SK-N-MC (cell line): ENCODE results near the gene PTN.
"Not testable (repeated sequence)": the region's sequence is repeated elsewhere in the genome, so short reads cannot be mapped to it uniquely, and the experiment has no call there.

Experiments used
- DNase-seq: peaks from one replicate; pipeline ENCODE4 v3.0.0-alpha.2; 2011; ENCODE audit warnings: low read depth, low spot score
- H3K27ac ChIP-seq: fragments of 200-600 bp; sonication (generic); 2 replicates; pipeline ENCODE4 v1.5.1; 2016; ENCODE audit warnings: mixed run types
- H3K36me3 ChIP-seq: fragments of 200-600 bp; sonication (generic); 2 replicates; pipeline ENCODE4 v1.6.1; 2017; ENCODE audit warnings: antibody characterized with exemption, low read length, mixed read lengths; ENCODE audit not compliant: insufficient read depth
- H3K4me3 ChIP-seq: fragments of 200-600 bp; sonication (generic); 2 replicates; pipeline ENCODE4 v1.5.1; 2016
- H3K9ac ChIP-seq: fragments of 200-600 bp; sonication (generic); 2 replicates; pipeline ENCODE4 v1.8.0; 2017; ENCODE audit warnings: mixed run types, mixed read lengths; ENCODE audit not compliant: insufficient read length
- H3K9me3 ChIP-seq: fragments of 200-600 bp; sonication (generic); 2 replicates; pipeline ENCODE4 v1.6.1; 2017; ENCODE audit warnings: low read depth, mild to moderate bottlenecking, antibody characterized with exemption, low read length, moderate library complexity, mixed read lengths
- EZH2 ChIP-seq: fragments of 200-600 bp; sonication (generic); IDR thresholded peaks from one replicate; pipeline ENCODE4 v1.6.1; 2017; ENCODE audit warnings: antibody characterized with exemption
- FOXP2 ChIP-seq: optimal IDR thresholded peaks from 2 replicates; pipeline ENCODE3; 2011; ENCODE audit warnings: mild to moderate bottlenecking, moderate library complexity; ENCODE audit not compliant: insufficient read depth; ENCODE audit errors: extremely low read length, control extremely low read depth
- POLR2AphosphoS5 ChIP-seq: IDR thresholded peaks from 2 replicates; pipeline ENCODE4 v1.6.1; 2012; ENCODE audit warnings: mild to moderate bottlenecking, low read depth, low read length, borderline replicate concordance

Gene PTN

DNA sequence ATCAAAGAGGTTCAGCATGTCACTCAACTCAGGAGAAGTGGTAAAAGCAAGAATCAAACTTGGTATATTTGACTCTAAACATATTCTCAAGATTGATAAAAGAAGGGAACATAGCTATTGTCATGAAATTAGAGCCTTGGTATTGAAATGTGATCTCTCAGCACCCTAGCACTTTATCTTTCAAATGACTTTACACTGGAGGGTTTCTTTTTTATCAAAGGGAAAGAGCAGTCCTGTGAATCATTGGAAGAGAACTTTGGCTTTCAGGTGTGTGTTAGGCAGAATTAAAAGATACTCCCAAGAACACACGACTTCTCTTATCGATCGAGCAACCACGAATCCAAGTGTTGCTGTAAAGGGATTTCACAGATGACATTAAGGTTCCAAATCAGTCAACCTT, 54.4 kb downstream of the PTN start:
- Histone ChIP-seq H3K9me3 (no peaks in the 10 kb centered on the region), H3K36me3 (no peaks in the 10 kb centered on the region), H3K27ac (no peak overlapping the region), H3K9ac (no peak overlapping the region), H3K4me3 (no peak overlapping the region)
- no peak for TF ChIP-seq EZH2
- TF ChIP-seq POLR2AphosphoS5, result no peak
- TF ChIP-seq FOXP2, result no peak
- DNase-seq, result no peak

DNA sequence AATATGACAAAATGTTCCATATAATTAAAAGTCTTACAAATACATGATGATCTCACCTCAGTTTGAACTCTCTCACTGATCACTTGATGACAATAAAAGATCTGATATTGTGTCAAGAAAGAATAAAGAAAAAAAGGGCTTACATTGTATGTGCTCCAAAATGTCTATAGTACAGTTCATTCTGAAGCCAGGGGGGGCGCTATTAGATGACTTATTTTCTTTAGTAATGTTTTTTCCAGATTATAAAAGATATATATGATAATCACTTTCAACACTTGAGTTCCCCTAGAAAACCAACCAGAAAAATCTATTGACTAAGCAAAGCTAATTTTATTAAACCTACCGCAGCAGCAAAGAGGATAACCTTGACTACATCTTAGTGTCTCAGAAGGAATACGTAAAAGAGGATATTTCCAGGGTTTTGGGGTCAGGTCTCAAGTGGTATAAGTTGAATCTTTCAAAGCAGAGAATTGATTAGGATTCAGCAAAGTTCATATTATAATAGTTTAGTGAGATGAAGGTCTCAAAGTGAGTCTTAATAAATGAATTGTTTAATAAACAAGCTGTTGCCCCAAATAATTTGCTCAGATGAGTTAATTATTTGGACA, 55.8 kb downstream of the PTN start:
- TF ChIP-seq FOXP2 (no peak), EZH2 (no peak), POLR2AphosphoS5 (no peak)
- Histone ChIP-seq H3K9ac (no peak overlapping the region), H3K4me3 (no peak overlapping the region), H3K36me3 (no peaks in the 10 kb centered on the region), H3K27ac (no peak overlapping the region), H3K9me3 (no peaks in the 10 kb centered on the region)
- no peak for DNase-seq

DNA sequence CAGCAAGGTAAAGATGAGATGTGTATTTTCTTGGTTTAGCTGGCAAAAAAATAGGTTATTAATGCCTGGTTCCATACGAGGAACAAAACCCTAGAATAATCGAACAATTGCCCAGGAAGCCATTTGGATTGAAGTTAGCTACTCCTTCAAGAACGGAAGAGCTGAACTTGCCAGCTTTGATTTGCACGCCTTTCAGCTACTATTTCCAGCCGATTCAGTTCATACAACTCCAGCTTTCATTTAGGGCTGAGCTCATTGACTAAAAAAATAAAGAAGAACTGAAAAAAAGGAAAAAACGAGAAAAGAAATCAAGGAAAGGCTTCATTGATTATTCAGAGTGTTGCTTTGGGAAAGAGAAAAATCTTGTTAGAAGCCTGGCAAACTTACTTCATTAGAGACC, 60.4 kb downstream of the PTN start:
- DNase-seq, result no peak
- Histone ChIP-seq H3K9me3 (no peaks in the 10 kb centered on the region), H3K4me3 (no peak overlapping the region), H3K36me3 (no peaks in the 10 kb centered on the region), H3K9ac (no peak overlapping the region), H3K27ac (no peak overlapping the region)
- TF ChIP-seq FOXP2 (no peak), EZH2 (no peak), POLR2AphosphoS5 (no peak)

GRCh38 chr7:137282043-137282442, 61.5 kb downstream of the PTN start:
- Histone ChIP-seq H3K9ac (no peak overlapping the region), H3K36me3 (no peaks in the 10 kb centered on the region), H3K9me3 (no peaks in the 10 kb centered on the region), H3K27ac (no peak overlapping the region), H3K4me3 (no peak overlapping the region)
- no peak for DNase-seq
- TF ChIP-seq EZH2, result no peak
- TF ChIP-seq FOXP2, result no peak

DNA sequence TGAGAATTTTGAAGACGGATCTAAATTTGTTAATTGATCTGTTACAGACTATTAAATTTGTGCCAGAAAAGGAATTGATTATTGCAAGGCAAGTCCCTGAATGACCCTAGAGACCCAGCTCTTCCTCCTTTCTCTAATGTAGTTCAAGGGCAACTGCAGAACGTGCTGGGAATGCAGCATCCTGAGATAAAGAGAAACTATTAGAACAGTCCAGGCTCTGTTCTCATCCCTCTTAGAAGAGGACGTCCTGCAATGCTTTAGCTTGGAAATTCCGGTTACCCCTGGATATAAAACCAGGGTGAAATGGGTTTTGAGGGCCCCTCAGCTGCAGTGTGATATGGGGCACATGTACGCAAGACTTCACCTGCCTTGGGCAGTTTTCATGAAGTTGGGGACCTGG, 67.3 kb downstream of the PTN start:
- no peak for DNase-seq
- Histone ChIP-seq H3K9ac (no peak overlapping the region), H3K4me3 (no peak overlapping the region), H3K27ac (no peak overlapping the region), H3K36me3 (no peaks in the 10 kb centered on the region), H3K9me3 (no peaks in the 10 kb centered on the region)
- TF ChIP-seq EZH2, result no peak
- TF ChIP-seq POLR2AphosphoS5, result no peak
- no peak for TF ChIP-seq FOXP2

- Histone ChIP-seq H3K36me3 (no peaks in the 10 kb centered on the region), H3K9ac (no peak overlapping the region), H3K9me3 (no peaks in the 10 kb centered on the region), H3K27ac (no peak overlapping the region), H3K4me3 (no peak overlapping the region)
- no peak for DNase-seq
- TF ChIP-seq FOXP2, result no peak
- no peak for TF ChIP-seq EZH2
- TF ChIP-seq POLR2AphosphoS5, result no peak
Measured at GRCh38 chr7:137272249-137272648, 71.3 kb downstream of the PTN start.

- DNase-seq, result no peak
- TF ChIP-seq POLR2AphosphoS5 (no peak), EZH2 (no peak), FOXP2 (no peak)
Measured at GRCh38 chr7:137269240-137269639, 74.3 kb downstream of the PTN start.

DNA sequence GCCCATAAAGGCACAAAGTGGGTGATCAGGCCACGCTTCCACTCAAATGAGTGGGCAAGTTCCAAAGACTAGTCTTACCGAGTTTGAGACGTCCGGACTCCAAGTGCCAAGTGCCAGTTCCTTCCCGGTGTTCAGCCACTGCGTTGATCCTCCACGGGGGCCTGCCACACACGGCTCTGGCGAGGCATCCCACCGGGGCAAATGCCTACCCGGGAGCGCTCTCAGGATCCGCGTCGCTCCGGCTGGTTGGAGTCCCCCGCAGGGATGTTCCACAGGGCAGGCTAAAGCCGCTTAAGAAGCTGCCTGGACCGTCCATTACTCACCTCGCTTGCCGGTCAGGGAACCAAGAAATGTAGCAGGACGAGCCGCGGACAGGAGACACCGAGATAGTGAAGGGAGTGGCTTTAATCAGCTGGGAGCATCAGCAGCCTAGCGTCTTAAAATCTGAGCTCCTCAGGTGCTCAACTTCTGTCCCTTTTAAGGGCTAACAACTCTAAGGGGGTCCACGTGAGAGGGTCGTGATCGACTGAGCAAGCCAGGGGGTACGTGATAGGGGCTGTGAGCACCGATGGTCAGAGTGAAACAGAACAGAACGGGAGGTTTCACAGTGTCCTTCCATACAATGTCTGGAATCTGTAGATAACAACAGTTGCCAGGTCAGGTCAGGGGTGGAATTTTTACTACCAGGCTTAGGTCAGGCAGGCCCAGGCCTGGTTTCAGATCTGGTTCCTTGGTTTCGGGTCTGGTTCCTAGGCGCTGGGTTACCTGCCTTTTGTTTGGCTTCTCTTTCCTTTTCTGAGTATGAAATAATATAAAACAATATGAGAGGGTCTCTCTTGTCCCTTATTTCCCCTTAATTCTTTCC, 75.3 kb downstream of the PTN start:
- H3K9ac ChIP-seq, H3K4me3 ChIP-seq, DNase-seq: not testable (repeated sequence)

More at GRCh38 chr7:137269240-137269639, 74.3 kb downstream of the PTN start:
- Histone ChIP-seq H3K4me3 (no peak overlapping the region), H3K36me3 (no peaks in the 10 kb centered on the region), H3K9ac (no peak overlapping the region), H3K27ac (no peak overlapping the region), H3K9me3 (no peaks in the 10 kb centered on the region)

DNA sequence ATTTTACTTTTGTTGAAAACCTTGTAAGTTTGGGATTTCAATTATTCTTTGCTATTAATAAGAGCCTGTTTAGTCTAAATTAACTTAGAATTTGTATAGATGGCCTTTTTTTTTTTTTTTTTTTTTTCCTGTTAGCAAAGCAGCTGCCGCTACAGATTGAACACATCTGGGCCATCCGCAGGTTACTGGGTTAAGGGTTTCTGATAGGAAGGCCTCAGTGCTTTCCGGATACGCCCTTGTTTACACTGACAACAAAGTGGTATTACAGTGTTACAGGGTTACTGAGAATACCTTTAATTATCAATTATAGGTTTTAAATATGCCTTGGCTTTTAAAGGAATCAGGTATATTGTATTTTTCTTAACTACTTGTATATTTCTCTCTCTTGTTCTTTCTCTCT, 76.8 kb downstream of the PTN start:
- H3K9ac ChIP-seq, result no peak overlapping the region
- TF ChIP-seq EZH2 (no peak), POLR2AphosphoS5 (no peak), FOXP2 (no peak)
- H3K36me3 ChIP-seq, result no peaks in the 10 kb centered on the region
- no peak overlapping the region for H3K27ac ChIP-seq
- no peaks in the 10 kb centered on the region for H3K9me3 ChIP-seq
- no peak overlapping the region for H3K4me3 ChIP-seq
- DNase-seq, result no peak

More for the DNA sequence above, 75.3 kb downstream of the PTN start:
- not testable (repeated sequence) for H3K36me3 ChIP-seq, H3K27ac ChIP-seq, H3K9me3 ChIP-seq

- H3K36me3 ChIP-seq, DNase-seq, H3K27ac ChIP-seq, H3K9ac ChIP-seq, H3K4me3 ChIP-seq, H3K9me3 ChIP-seq: not testable (repeated sequence)
Measured at GRCh38 chr7:137265480-137265879, 78.1 kb downstream of the PTN start.
